Liver (tissue), 3 donors: ENCODE results near the gene AS3MT.

Experiments
- ATF3 ChIP-seq: IDR thresholded peaks from 2 replicates; pipeline ENCODE4 v1.6.1; 2016; ENCODE audit warnings: antibody characterized with exemption
- CTCF ChIP-seq: fragments of 150-350 bp; IDR thresholded peaks from 2 replicates; pipeline ENCODE4 v1.5.1; 2017; ENCODE audit warnings: improper control_type of control experiment, low read depth, low read length; ENCODE audit not compliant: missing input control
- EGR1 ChIP-seq, 2 donors: IDR thresholded peaks; 2 replicates each; pipeline ENCODE4 v1.6.1; 2016 to 2018; ENCODE audit warnings: antibody characterized with exemption in 2 of 2, low read depth in 2 of 2
- FOXA2 ChIP-seq: IDR thresholded peaks from 2 replicates; pipeline ENCODE4 v1.6.1; 2016; ENCODE audit warnings: antibody characterized with exemption
- JUND ChIP-seq, 2 donors: IDR thresholded peaks; 2 replicates each; pipeline ENCODE4 v1.6.1; 2016; ENCODE audit warnings: antibody characterized with exemption in 2 of 2
- MAX ChIP-seq: IDR thresholded peaks from 2 replicates; pipeline ENCODE4 v1.6.1; 2016; ENCODE audit warnings: antibody characterized with exemption
- RAD21 ChIP-seq, 2 donors: IDR thresholded peaks; 2 replicates each; pipeline ENCODE4 v1.6.1; 2016; ENCODE audit warnings: antibody characterized with exemption in 2 of 2, mild to moderate bottlenecking in 2 of 2
- SP1 ChIP-seq: IDR thresholded peaks from 2 replicates; pipeline ENCODE4 v1.6.1; 2018; ENCODE audit warnings: antibody characterized with exemption, mild to moderate bottlenecking
- TAF1 ChIP-seq: conservative IDR thresholded peaks from 2 replicates; pipeline ENCODE4 v1.6.1; 2016; ENCODE audit warnings: antibody characterized with exemption, mild to moderate bottlenecking
- YY1 ChIP-seq: IDR thresholded peaks from 2 replicates; pipeline ENCODE4 v1.6.1; 2016; ENCODE audit warnings: antibody characterized with exemption, mild to moderate bottlenecking
- ZBTB33 ChIP-seq: IDR thresholded peaks from 2 replicates; pipeline ENCODE4 v1.6.1; 2016; ENCODE audit warnings: antibody characterized with exemption
- donor health status: healthy.
- donor health status: healthy.

- no peak for TF ChIP-seq CTCF
- TF ChIP-seq JUND (IDR thresholded peaks at IDR 0.05) = no peak
- no peak for TF ChIP-seq SP1
- no peak for TF ChIP-seq ZBTB33
- TF ChIP-seq EGR1 (IDR thresholded peaks at IDR 0.05; ENCODE audit: low read depth in 2 of 2) = no peak
- TF ChIP-seq RAD21 (IDR thresholded peaks at IDR 0.05) = no peak
- TF ChIP-seq MAX = no peak
- no peak for TF ChIP-seq TAF1
- no peak for TF ChIP-seq ATF3
- TF ChIP-seq YY1 = no peak
- no peak for TF ChIP-seq FOXA2
Observed at GRCh38 chr10:102822222-102822621, 47.0 kb upstream of the AS3MT start.
